SJSA1 (cell line): ENCODE results near the gene KSR2. TPM values are rescaled to one million over a fixed set of nuclear protein-coding genes. Genes with fewer than 3 reads are reported as not detected.

Experiments
- DNase-seq, 2 experiments: peaks; one replicate each; pipeline ENCODE4 v3.0.0-alpha.2; 2015 to 2020; ENCODE audit warnings: low spot score in 2 of 2, low read depth in 1 of 2
- H3K27ac ChIP-seq: fragments of 250-450 bp; sonication (Bioruptor Pico); 2 replicates; pipeline ENCODE4 v1.5.1; 2020; ENCODE audit warnings: mild to moderate bottlenecking, moderate library complexity
- H3K27me3 ChIP-seq: fragments of 250-450 bp; sonication (Bioruptor Pico); replicated peaks from 2 replicates; pipeline ENCODE4 v1.5.1; 2020; ENCODE audit warnings: mild to moderate bottlenecking, moderate library complexity
- H3K36me3 ChIP-seq: fragments of 250-450 bp; sonication (Bioruptor Pico); 2 replicates; pipeline ENCODE4 v1.5.1; 2020; ENCODE audit warnings: mild to moderate bottlenecking
- H3K4me1 ChIP-seq: fragments of 250-450 bp; sonication (Bioruptor Pico); replicated peaks from 2 replicates; pipeline ENCODE4 v1.6.1; 2021; ENCODE audit warnings: mild to moderate bottlenecking
- H3K4me3 ChIP-seq: fragments of 250-450 bp; sonication (Bioruptor Pico); 2 replicates; pipeline ENCODE4 v1.5.1; 2020; ENCODE audit warnings: mild to moderate bottlenecking
- H3K9me3 ChIP-seq: fragments of 250-450 bp; sonication (Bioruptor Pico); replicated peaks from 2 replicates; pipeline ENCODE4 v1.5.1; 2020; ENCODE audit warnings: mild to moderate bottlenecking
- total RNA-seq: library from RNA; depleted of rRNA; stranded (reverse); fragments of >200 nt; shearing (Covaris generic); gene quantifications from 2 replicates; pipeline ENCODE4 v1.2.3, GENCODE V29; 2014

Gene KSR2
- total RNA-seq, 1 experiment from 2014 or later: 0.03 TPM

DNA sequence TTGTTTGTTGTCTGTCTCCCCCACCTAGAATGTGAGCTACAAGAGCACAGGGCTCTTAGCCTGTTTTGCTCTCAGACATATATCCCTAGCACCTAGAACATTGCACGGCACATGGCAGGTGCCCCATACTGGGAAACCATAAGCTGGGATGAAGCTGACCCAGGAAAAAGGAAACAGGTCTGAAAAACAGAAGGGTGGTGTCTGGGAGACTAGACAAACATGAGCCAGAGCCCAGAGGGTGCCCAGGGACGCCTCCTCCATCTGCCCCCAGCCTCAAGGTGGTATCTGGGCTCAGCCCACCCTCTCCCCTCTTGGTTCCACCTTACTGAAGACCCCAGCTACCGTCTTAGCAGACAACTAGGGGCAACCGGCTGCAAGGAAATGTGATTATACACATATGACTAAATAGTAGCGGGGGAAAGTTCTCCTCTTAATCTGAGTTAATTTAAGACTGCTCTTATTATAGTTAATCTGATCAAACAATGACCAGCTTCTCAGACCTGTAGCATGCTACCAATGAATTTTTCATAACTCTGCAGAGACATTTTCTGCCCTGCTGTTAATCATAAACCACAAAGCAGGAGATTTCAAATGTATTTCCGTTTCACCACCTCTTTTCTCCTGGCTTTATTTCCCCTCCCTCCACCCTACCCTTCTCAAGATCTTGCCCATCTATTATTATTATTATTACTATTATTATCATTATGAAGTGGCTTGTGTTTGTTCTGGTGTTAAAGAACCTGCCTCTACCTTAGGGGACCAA is 31.9 kb downstream of the KSR2 start:
- no peak overlapping the region for H3K4me3 ChIP-seq
- H3K27me3 ChIP-seq: no peaks in the 10 kb centered on the region
- H3K4me1 ChIP-seq: no peaks in the 10 kb centered on the region
- H3K9me3 ChIP-seq: no peaks in the 10 kb centered on the region
- DNase-seq: no peak
- no peak overlapping the region for H3K27ac ChIP-seq
- no peaks in the 10 kb centered on the region for H3K36me3 ChIP-seq

DNA sequence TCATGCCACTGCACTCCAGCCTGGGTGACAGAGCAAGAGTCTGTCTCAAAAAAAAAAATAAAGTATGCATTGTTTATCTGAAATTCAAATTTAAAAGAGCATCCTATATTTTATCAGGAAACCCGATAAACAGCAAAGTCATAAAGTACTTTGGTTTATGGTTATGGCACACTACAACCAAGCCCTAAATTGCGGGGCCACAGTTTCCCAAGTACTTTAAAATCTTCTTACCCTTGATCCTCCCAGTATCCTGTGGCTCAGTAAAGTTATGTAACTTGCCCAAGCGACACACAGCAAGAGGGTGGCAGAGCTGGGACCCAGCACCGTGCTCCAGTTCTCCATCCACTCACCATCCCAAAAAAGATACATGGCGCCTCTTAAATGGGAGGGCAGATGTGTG is 35.2 kb downstream of the KSR2 start:
- no peaks in the 10 kb centered on the region for H3K9me3 ChIP-seq

DNA sequence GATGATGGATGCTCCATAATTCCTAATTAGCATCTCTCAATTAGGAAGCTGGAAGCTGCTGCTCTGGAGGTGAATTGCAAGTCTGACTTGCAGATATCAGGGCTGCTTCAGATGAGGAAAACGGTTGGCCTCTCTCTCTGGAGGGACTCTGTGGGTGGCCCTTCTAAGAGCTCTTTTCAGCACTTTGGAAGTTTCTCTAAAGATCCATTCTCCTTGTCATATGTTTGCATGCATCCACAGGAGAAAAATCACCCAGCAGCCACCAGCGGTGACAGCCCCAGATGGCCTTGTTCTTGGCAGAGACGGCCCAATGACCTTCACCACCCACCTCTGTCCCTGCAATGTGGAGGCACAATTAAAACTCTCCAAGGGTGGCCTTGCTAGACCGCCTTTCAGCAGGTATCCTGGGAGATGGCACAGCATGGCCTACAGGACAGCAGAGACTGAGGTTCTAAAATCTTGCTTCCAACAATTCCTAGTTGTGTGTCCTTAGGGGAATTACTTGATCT is 42.3 kb downstream of the KSR2 start:
- Histone ChIP-seq H3K4me1 (no peaks in the 10 kb centered on the region), H3K27ac (no peak overlapping the region), H3K9me3 (no peaks in the 10 kb centered on the region), H3K27me3 (no peaks in the 10 kb centered on the region), H3K36me3 (no peaks in the 10 kb centered on the region), H3K4me3 (no peak overlapping the region)
- DNase-seq: no peak

More for the DNA sequence above, 35.2 kb downstream of the KSR2 start:
- no peaks in the 10 kb centered on the region for H3K27me3 ChIP-seq
- H3K4me1 ChIP-seq: no peaks in the 10 kb centered on the region
- DNase-seq: no peak
- no peak overlapping the region for H3K27ac ChIP-seq
- no peak overlapping the region for H3K4me3 ChIP-seq
- H3K36me3 ChIP-seq: no peaks in the 10 kb centered on the region

DNA sequence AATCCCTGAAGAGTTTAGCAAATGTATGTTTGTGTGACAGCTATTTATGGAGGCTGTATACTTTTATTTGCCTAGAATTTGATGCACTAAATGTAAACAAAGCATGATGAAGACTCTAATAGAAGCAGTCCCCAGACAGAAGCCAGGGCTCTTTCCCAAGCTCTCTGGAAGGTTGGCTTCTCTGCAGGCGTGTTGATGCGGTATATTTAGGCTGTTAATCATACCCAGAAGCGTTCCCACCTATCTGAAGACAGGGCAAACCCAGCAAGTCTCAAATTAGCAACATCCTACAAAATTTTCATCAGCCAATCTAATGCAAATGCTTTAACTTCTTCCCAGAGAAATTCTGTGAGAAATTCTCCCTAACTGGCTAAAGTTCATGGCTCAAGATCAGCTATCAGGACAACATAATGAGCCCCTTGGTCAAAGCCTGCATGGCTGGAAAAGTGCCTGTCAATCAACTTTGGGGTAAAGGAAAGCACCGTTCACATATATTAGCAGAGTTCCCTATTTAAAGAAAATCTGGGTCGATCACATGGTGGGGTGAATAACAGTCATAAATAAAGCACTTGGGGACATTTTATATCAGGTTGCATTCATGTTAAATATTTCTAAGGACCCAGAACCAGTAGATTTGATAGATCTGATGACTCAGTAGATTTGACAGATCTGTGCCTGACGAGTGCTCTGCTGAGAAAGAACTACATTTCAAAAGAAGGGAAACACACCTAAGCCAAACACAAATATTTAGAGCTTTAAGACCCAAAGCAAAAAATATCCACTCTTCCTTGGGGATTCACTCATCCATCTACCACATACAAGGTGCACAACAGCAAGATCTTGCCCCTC is 46.6 kb downstream of the KSR2 start:
- no peaks in the 10 kb centered on the region for H3K9me3 ChIP-seq
- DNase-seq: no peak
- H3K4me3 ChIP-seq: no peak overlapping the region

DNA sequence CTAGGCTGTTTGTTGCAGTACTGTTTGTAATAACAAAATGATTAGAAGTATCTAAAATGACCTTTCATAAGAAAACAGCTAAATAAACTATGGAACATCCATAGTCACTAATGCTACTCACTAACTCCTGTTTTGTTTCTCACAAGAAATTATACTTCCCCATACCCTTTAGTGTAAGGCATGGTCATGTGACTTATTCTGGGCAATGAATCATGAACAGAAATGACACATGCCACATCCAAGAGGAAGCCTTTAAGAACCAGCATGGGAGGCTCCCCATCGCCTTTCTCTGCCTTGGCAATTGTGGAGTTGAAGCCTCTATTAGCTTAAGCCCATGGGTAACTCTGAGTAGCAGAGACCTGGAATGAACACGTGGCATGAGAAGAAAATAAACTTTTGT is 49.3 kb downstream of the KSR2 start:
- no peaks in the 10 kb centered on the region for H3K9me3 ChIP-seq
- H3K36me3 ChIP-seq: no peaks in the 10 kb centered on the region; the same call in 1 of the 2 replicates
- no peak for DNase-seq
- H3K27me3 ChIP-seq: no peaks in the 10 kb centered on the region
- H3K4me1 ChIP-seq: no peaks in the 10 kb centered on the region
- H3K4me3 ChIP-seq: no peak overlapping the region
- H3K27ac ChIP-seq: no peak overlapping the region

More for the DNA sequence above, 46.6 kb downstream of the KSR2 start:
- H3K36me3 ChIP-seq: no peaks in the 10 kb centered on the region; the same call in 1 of the 2 replicates
- H3K27me3 ChIP-seq: no peaks in the 10 kb centered on the region
- no peak overlapping the region for H3K27ac ChIP-seq
- no peaks in the 10 kb centered on the region for H3K4me1 ChIP-seq

DNA sequence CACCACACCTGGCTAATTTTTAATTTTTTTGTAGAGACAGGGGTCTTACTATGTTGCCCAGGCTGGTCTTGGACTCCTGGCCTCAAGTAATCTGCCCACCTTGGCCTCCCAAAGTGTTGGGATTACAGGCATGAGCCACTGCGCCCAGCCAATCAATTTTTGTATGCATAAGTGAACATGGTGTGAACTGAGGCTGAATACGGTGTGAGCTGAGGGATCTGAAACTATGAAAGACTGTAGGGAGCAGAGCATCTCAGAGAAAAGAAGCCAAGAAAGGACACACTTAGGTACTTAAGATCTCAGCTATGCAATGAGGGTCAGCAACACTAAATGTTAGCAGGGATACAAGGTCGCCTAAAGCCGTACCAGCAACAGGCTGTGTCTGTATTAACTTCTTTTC is 54.1 kb downstream of the KSR2 start:
- Histone ChIP-seq H3K27ac (no peak overlapping the region), H3K4me1 (no peaks in the 10 kb centered on the region), H3K27me3 (no peaks in the 10 kb centered on the region), H3K4me3 (no peak overlapping the region), H3K36me3 (no peaks in the 10 kb centered on the region; the same call in 1 of the 2 replicates), H3K9me3 (no peaks in the 10 kb centered on the region)
- no peak for DNase-seq

DNA sequence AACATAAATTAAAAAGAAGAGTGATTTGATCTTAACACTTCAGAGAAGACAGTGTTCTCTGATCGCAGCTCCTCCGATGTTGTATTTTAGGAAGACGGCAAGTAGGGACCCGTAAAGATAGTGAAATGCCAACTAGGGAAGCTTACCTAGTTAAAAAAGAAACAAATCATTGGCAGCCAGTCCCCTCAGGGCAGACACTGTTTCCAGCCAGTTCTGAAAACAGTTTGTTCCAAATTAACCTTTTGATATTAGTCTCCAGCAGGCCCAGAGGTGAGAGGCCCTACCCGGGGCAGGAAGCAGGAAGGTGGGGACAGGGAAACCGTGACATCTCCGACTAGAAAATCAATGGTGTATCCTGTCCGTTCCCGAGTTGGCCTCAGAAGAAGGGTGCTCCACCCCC is 56.0 kb downstream of the KSR2 start:
- DNase-seq: no peak
- Histone ChIP-seq H3K4me3 (no peak overlapping the region), H3K27me3 (no peaks in the 10 kb centered on the region), H3K9me3 (no peaks in the 10 kb centered on the region), H3K36me3 (no peaks in the 10 kb centered on the region), H3K27ac (no peak overlapping the region), H3K4me1 (no peaks in the 10 kb centered on the region)

DNA sequence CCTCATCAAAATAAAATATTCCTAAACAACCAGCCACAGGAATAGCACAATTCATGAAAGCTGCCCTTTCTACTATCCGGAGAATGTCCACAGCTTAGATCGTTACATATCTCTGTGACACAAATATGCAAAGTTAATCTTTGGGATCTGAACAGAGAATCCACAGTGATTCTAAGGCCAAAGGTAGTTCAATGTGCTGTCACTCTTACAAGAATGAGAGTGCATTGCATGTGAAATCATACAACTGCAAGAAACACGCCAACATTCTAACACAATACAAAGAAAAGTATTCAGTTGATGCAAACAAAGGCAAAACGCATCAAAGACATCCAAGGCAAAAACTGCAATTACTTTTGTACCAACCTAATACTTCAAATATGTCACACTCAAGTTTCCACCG is 60.4 kb downstream of the KSR2 start:
- no peak overlapping the region for H3K4me3 ChIP-seq
- H3K4me1 ChIP-seq: no peaks in the 10 kb centered on the region
- H3K27me3 ChIP-seq: no peaks in the 10 kb centered on the region
- H3K9me3 ChIP-seq: no peaks in the 10 kb centered on the region
- no peaks in the 10 kb centered on the region for H3K36me3 ChIP-seq
- no peak overlapping the region for H3K27ac ChIP-seq
- DNase-seq: no peak

DNA sequence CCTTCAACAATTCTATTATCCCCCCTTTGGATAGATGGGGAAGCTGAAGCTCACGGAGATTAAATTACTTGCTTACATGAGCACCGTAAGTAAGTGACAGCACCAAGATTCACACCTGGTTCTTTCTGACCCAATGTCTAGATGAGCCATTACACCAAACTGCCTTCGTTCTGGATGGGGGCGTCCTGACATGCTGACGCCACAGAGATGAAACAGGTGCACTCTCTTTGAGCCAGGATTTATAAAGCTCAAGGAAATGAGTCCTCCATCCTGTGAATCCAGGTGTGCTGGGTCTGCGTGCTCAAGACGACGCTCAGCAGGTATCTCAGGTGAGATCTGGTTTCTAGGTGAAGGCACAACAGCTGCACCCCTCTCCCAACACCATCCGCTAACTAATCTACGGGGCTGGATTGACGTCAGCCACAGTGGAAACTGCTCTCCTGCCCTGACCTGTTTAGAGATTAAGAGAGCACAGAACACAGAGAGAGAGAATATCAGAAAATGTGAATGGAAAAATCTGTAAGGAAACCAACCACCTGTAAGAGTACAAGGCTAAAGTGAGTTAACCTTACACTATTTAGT is 61.6 kb downstream of the KSR2 start:
- no peaks in the 10 kb centered on the region for H3K4me1 ChIP-seq
- no peaks in the 10 kb centered on the region for H3K9me3 ChIP-seq
- no peaks in the 10 kb centered on the region for H3K36me3 ChIP-seq
- no peaks in the 10 kb centered on the region for H3K27me3 ChIP-seq
- H3K27ac ChIP-seq: no peak overlapping the region
- H3K4me3 ChIP-seq: no peak overlapping the region
- no peak for DNase-seq

DNA sequence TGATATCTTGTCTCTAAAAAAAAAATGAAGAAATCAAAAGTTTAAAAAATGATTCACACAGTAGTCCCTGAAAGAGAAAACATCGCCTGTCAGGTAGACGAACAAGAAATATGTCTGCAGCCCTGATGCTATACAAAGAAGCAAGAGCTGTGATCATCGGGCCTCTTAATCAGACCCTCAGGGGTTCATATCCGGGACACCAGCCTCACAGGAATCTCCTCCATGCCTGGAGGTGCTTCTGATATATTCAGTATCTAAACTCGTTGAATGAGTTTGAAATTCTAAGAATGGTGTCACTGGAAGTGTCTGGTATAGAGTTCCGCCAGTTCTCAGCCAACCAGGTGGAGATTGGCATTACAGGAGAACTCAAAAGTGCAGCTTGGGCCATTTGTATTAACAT is 64.7 kb downstream of the KSR2 start:
- no peak overlapping the region for H3K4me3 ChIP-seq
- no peaks in the 10 kb centered on the region for H3K27me3 ChIP-seq
- H3K4me1 ChIP-seq: no peaks in the 10 kb centered on the region
- no peaks in the 10 kb centered on the region for H3K36me3 ChIP-seq
- DNase-seq: no peak
- no peaks in the 10 kb centered on the region for H3K9me3 ChIP-seq
- H3K27ac ChIP-seq: no peak overlapping the region

DNA sequence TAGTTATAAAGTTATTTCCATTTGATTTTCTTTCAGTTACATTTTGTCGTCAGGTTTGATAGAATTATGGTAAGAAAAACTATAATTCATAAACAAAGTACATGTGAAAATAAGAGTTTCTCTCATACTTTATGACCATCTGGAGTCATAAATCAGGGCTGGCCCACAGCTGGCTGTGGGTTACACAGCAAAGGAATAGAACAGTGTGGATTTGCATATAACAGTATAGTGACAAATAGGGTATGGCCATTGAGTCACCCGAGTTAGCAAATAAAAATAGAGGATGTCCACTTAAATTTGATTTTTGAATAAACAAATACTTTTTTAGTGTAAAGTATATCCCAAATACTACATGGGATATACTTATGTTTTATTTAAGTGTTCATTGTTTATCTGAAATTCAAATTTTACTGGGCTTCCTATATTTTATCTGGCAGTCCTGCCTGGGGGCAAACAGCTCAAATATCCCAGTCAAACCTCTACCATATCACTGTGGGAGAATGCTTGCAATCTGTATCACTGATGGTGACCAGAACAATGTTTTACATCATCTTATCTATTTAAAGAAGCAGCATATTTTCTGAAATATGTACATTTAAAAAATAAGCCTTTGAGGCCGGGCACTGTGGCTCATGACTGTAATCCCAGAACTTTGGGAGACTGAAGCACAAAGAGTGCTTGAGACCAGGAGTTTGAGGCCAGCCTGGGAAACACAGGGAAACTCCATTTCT is 65.5 kb downstream of the KSR2 start:
- Histone ChIP-seq H3K4me1 (no peaks in the 10 kb centered on the region), H3K36me3 (no peaks in the 10 kb centered on the region), H3K9me3 (no peaks in the 10 kb centered on the region), H3K4me3 (no peak overlapping the region), H3K27ac (no peak overlapping the region), H3K27me3 (no peaks in the 10 kb centered on the region)
- no peak for DNase-seq

DNA sequence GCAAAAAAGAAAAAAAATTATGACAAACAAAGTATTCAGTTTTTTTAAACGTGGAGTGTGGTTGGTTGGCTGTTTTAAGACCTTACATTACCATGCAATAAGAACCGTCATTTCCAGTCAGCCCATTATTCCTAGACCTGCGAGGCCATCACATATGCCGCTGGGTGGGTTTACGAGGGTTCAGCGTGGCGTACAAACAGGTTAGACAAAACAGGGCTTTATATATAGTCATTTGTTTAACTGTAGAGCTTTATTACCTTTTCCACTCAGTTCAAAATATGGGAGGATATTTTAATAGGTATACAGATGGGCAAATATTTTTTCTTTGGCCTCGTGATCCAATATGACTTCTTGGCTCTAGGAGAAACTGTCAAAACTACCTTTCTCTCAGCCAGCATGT is 67.2 kb downstream of the KSR2 start:
- Histone ChIP-seq H3K27me3 (no peaks in the 10 kb centered on the region), H3K36me3 (no peaks in the 10 kb centered on the region), H3K27ac (no peak overlapping the region), H3K4me1 (no peaks in the 10 kb centered on the region), H3K4me3 (no peak overlapping the region), H3K9me3 (no peaks in the 10 kb centered on the region)
- DNase-seq: no peak

DNA sequence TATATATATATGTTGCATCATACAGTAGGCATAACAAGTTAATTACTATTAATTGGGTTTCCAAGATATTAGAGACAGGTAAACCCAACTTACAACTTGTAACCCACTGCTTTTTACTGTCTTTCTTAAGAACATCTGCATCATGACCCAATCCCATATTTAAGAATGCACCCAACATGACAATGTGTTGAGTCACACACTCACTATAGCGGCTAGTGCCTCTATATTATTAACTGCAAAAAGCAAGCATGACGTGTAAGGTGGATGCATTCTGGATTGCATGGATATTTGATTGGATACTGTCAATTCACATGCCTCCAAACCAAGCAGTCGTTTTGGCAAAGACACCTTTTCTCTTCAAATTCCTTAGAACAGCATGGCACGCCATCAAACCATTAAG is 68.2 kb downstream of the KSR2 start:
- Histone ChIP-seq H3K27me3 (no peaks in the 10 kb centered on the region), H3K27ac (no peak overlapping the region), H3K4me1 (no peaks in the 10 kb centered on the region), H3K4me3 (no peak overlapping the region), H3K36me3 (no peaks in the 10 kb centered on the region), H3K9me3 (no peaks in the 10 kb centered on the region)
- peak in 1 of 2 experiments; percentile 13 for DNase-seq
